Skin epidermis (tissue), 12 donors: ENCODE results near the gene OR2V1.
A peak's percentile ranks its signal among the peaks of the same experiment; 100 is the strongest.
"Not testable (repeated sequence)": the region's sequence is repeated elsewhere in the genome, so short reads cannot be mapped to it uniquely, and the experiment has no call there.

Experiments used
- H3K27ac ChIP-seq, 21 experiments: fragments of 200-600 bp; sonication (generic) in 11 of 21; one replicate each; pipeline ENCODE4 v1.5.0; 2020; ENCODE audit warnings: mild to moderate bottlenecking in 3 of 21, inconsistent platforms in 2 of 21, moderate library complexity in 2 of 21
- H3K4me3 ChIP-seq, 7 experiments: fragments of 200-600 bp; sonication (generic) in 2 of 7; one replicate each; pipeline ENCODE4 v1.5.0; 2020; ENCODE audit warnings: inconsistent platforms in 2 of 7, mild to moderate bottlenecking in 2 of 7, moderate library complexity in 1 of 7

The OR2V1 gene

DNA sequence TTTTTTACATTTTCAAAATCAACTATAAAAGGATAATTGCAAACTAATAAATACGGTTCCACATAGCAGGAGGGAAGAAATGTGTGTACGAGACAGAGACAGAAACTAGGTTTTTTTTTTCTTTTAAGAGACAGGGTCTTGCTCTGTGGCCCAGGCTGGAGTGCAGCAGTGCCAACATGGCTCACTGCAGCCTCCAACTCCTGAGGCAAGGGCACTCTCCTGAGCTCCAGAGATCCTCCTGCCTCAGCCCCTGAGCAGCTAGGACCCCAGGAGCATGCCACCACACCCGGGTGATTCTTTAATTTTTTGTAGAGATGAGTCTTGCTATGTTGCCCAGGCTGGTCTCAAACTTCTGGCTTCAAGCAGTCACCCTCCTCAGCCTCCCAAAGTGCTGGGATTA is 2.1 kb upstream of the OR2V1 start:
- no peak overlapping the region for H3K27ac ChIP-seq
- no peak overlapping the region for H3K4me3 ChIP-seq

DNA sequence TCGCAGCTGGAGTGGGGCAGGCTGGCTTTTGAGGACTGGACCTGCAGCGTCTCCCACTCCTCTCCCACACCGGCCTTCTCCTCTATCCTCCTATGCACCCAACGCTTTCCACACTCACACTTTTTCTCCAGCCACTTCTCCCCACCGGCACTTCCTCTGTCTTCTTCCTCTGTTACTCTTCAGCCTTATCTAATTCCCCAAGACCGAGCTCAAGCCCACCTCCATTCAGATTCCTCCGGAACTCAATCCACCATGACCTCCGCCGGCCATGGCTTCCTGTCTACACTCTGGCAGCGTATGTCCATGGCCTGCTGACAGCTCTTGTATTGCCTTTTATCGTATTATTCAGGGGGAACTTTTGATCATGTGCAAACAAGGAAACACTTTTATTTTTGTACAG is 545 bp upstream of the OR2V1 start:
- Histone ChIP-seq H3K4me3 (no peak overlapping the region), H3K27ac (no peak overlapping the region)

DNA sequence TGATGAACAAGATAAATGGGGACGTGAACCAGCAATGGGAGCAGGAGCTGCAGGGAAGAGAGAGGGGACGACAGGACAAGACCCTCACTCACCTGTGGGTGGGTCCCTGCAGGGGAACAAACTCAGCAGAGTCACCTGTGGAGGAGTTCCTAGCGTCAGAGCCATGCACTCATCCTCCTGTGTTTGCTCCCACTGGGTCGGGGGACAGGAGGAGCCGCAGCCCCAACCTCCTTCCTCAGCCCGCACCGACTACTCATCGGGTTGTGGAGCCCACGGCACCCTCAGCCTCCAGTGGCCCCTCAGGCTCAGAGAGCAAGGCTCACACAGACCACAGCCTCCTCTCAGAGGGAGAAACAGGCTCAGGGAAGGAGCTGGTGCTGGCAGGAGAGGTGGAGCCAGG is 888 bp downstream of the OR2V1 start:
- not testable (repeated sequence) for H3K27ac ChIP-seq, H3K4me3 ChIP-seq

DNA sequence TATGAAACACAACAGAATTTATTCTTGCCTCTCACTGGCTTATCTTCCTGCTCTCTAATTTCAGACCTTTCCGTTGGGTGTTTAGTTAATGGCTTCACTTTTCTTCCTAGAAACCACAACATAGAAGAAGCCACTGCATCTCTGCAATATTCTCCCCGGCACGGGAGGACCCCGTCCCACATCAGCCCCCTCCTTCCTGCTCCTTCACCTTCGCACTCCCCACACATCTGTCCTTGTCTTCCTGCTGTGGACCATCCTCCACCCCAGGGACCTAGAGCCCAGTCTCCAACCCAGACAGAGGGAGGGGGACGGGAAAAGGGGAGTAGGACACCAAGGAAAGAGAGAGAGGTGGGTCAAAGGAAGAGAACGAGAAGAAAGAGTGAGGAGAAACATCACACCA is 1.4 kb downstream of the OR2V1 start:
- no peak overlapping the region for H3K4me3 ChIP-seq
- no peak overlapping the region for H3K27ac ChIP-seq

DNA sequence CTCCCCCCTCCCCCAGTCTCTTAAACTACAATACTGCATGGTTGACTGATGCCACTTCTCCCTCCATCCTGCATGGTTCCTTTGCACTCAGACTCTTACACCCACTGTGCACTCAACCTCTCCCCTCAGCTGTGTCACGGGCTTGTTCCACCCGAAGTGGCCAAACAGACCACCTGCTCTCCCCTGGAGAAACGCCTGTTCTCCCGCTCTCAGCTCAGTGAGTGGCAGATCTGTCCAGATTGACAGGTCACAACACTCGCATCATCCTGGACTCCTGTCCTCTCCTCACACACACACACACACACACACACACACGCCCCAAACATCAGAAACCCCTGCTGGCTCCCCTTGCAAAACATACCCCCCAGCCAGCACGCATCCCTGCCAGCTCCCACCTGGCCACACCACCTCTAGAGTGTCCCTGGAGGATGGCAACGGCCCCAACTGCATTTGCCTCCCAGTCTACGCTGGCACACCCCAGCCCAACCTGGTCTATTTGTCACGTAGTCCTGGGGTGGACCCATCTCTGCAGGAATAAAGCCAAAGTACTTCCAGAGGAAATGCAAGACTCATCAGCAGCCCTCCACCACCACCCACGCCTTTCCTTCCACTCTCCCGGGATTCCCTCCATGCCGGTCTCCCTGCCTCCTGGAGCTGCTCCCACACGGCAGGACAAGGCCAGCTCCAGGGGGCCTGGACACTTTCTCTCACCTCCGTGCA is 2.9 kb downstream of the OR2V1 start:
- H3K4me3 ChIP-seq: no peak overlapping the region
- H3K27ac ChIP-seq: no peak overlapping the region

DNA sequence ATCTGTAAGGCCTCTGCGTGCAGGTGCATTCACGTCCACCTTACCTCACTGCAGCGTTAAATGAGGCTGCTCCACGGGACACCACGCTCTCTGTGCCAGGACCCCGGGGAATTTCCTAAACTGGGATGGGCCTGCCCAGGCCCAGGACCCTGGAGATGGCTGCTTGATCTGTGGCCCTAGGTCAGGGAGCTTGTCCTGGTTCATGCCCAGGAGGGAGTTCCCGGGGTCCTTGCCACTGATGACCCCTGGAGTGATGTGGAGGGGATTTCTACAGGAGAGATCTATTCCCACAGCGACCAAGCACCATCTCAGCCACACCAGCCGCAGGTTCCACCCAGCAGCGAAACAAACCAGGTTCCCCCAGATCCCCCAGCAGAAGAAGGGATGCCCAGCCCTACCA is 3.5 kb downstream of the OR2V1 start:
- no peak overlapping the region for H3K27ac ChIP-seq
- H3K4me3 ChIP-seq: no peak overlapping the region

DNA sequence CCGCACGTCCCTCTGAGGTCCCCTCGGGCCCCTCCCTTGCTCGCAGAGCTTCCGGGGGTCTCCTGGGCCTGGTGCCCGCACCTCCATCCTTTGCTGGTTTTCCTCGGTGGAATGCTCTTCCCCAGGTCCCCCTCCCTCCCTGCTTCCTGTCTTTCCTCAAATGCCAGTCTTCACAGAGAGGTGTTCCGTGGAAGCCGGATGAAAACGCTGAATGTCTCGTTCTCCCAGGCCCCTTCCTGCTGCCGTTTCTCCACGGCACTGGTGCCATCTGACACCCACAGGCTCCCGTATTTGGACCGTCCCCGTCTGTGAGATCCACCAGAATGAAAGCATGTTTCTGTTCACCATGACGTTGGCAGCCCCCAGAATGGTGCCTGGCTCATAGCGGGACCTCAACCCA is 4.1 kb downstream of the OR2V1 start:
- H3K4me3 ChIP-seq: no peak overlapping the region
- no peak overlapping the region for H3K27ac ChIP-seq

DNA sequence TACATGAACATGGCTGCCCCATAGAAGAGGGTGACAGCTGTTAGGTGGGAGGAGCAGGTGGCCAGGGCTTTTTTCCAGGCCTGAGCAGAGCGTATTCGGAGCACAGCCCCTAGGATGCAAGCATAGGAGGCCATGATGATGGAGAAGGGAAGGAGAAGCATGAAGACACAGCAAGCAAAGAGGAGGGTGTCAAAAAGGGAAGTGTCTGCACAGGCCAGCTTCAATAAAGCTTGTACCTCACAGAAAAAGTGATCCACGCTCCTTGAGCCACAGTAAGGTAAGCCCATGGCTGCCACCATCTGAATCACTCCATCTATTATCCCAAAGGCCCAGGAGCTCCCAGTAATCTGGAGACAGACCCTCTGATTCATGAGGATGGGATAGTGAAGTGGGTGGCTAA is 6.4 kb downstream of the OR2V1 start:
- H3K4me3 ChIP-seq: no peak overlapping the region
- H3K27ac ChIP-seq: no peak overlapping the region

DNA sequence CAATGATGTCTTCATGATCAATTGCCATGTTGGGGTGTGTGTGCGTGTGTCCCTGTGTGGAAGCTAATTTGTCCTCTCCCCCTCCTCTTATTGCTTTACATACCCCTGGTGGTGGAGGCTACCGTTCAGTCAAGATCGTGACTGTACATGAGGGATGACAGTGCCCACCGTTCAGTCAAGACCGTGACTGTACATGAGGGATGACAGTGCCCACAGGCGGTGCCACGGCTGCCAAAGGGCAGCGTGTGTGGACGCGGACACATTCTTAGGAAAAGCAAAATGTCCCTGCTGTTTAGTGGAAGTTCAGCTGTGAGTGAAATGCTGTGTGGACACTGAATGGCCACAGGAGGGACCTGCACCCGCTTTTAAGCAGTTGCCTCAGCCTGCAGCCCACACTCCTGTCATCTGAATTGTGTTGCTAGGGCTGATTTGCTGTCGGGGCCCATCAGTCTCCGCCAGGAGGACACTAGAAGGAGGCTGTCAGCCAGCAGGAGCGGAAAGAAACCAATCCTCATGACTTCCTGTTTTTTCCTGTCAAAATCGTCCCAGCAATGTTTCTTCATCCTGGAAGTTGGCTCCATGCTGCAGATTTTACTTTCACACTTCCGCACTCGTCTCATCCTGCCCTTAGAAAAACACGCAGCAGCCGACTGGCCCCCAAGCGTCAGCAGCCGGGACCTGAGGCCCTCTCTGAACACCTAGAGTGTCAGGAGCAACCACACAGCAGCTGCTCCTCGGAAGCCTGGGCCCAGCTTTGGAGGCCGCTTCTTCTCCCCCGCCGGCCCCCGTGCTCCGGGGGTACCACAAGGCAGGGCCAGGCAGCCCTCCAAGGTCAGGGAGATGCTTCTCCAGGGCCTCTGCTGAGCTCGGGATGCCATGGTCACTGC is 9.1 kb downstream of the OR2V1 start:
- no peak overlapping the region for H3K27ac ChIP-seq

DNA sequence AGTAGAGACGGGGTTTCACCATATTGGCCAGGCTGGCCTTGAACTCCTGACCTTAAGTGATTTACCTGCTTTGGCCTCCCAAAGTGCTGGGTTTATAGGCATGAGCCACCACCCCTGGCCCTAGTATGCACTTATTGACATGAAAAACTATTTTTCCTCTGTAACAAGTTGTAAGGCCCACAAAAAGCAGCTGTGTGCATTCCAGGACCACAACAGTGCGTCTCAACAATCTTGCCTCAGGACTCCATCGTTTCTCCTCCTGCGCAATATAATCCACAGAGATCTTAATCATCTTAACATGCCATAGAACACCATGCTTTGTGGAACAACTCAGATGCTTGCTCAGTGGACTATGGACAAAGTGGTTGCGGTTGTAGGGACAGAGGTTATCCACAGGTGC is 10.2 kb downstream of the OR2V1 start:
- Histone ChIP-seq H3K4me3 (no peak overlapping the region), H3K27ac (no peak overlapping the region)

More for the DNA sequence above, 9.1 kb downstream of the OR2V1 start:
- H3K4me3 ChIP-seq: no peak overlapping the region

DNA sequence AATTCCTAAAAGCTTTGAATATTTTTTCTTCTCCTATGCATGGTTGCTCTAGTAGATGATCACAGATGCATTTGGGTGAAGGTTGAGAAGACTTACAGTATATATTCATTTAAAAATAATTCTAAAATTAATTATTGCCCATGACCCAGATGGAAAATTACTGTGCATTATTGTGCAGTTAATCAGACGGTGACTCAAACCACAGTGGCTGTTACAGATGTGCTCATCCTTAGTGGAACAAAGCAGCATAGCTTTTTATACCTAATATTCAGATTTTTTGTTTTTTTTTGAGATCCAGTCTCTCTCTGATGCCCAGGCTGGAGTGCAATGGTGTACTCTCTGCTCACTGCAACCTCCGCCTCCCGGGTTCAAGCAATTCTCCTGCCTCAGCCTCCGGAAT is 10.7 kb downstream of the OR2V1 start:
- no peak overlapping the region for H3K4me3 ChIP-seq

DNA sequence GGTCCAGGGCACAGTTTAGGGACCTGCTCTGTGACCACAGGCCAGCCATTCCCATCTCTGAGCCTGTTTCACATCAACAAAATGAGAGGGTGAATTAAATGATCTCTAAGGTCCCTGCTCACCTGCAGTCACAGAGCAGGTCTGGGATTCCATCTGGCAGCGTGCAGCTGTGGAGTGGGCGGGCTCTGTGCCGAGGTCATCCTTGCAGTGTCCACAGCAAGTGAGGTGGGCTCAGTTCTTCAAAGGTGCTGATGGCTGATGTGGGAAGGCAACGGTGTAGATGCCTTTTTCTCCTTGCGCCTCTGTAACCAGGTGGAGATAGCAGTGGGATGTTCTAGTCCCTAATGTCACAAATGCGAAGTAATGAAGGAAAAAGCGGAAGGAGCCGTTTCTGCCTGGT is 11.9 kb downstream of the OR2V1 start:
- H3K4me3 ChIP-seq: no peak overlapping the region

More for the DNA sequence above, 10.7 kb downstream of the OR2V1 start:
- no peak overlapping the region for H3K27ac ChIP-seq

DNA sequence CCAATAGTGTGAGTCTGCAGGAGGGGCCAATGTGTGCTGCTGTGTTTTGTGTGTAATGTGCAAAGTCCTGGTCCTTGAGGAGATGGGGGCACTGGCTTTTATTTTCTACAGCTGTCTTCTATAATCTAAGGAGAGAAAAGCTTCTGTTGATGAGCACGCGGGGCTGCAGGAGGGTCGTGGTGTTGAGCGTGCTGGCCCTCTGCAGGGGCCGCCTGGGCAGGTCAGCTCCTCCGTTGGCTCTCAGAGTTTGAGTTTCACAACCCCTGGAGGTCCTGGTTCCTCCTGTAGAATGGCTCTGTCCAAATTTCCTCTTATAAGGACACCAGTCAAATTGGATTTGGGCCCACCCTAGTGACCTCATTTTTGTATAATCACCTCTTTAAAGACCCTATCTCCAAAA is 12.6 kb downstream of the OR2V1 start:
- Histone ChIP-seq H3K4me3 (no peak overlapping the region), H3K27ac (no peak overlapping the region)

More for the DNA sequence above, 11.9 kb downstream of the OR2V1 start:
- no peak overlapping the region for H3K27ac ChIP-seq

DNA sequence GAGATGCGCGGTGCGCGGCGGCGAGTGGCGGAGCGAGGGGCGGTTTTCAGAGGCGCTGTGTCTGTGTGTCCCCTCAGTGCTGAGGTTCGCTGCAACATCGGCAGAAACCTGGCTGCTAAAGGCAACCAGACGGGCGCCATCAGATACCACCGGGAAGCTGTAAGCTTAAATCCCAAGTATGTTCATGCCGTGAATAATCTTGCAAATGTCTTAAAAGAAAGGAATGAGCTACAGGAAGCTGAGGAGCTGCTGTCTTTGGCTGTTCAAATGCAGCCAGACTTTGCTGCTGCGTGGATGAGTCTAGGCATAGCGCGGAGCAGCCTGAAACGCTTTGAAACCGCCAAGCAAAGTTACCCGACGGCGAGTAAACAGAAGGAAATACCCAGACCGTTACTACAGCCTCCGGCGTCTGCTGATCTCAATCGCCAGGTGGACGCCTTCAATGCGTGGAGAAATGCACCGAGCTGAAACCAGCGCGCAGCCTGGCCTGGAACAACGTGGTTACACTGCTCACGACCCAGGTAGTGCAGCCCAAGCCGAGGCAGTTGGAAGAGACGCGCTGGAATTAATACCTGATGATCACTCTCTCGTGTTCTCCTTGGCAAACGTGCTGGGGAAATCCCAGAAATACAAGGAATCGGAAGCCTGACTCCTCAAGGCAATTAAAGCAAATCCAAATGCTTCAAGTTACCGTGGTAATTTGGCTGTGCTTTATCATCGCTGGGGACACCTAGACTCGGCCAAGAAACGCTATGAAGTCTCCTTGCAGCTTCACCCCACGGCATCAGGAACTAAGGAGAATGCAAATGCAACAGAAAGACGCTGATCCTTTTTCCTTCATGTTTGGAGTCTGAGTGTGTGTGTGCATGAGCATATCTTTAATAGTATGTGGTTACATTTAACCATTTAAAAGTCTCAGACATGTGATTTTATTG is 15.9 kb downstream of the OR2V1 start:
- Histone ChIP-seq H3K4me3 (peak overlapping the region in 2 of 7 experiments; percentile 1 to 11), H3K27ac (peak overlapping the region in 2 of 21 experiments; percentile 7 to 31)

DNA sequence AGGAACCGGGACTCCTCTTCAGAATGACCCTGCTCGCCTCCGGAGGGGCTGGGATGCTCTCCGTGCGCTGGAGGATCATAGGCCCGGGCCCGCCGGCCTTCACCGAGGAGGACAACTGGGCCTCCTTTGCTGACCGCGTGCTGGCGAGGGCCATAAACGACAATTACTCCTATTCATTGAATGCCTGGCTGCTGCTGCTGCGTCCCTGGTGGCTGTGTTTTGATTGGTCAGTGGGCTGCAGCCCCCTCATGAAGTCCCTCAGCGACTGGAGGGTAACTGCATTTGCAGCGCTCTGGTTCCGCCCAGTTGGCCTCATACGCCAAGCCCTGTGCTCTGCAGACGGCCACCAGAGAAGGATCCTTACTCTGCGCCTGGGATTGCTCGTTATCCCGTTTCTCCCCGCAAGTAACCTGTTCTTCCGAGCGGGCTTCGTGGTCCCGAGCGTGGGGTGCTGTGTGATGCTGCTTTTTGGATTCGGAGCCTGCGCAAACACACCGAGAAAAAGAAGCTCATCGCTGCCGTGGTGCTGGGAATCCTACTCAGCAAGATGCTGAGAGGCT is 16.6 kb downstream of the OR2V1 start:
- H3K27ac ChIP-seq: peak overlapping the region in 2 of 21 experiments; percentile 7 to 31

DNA sequence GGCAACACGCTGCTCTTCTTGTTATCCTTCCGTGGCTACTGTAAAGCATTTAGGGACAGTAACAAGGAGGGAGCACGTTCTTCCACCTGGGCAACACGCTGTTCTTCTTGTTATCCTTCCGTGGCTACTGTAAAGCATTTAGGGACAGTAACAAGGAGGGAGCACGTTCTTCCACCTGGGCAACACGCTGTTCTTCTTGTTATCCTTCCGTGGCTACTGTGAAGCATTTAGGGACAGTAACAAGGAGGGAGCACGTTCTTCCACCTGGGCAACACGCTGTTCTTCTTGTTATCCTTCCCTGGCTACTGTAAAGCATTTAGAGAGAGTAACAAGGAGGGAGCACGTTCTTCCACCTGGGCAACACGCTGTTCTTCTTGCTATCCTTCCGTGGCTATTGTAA is 17.4 kb downstream of the OR2V1 start:
- not testable (repeated sequence) for H3K27ac ChIP-seq, H3K4me3 ChIP-seq

More for the DNA sequence above, 16.6 kb downstream of the OR2V1 start:
- H3K4me3 ChIP-seq: peak overlapping the region in 1 of 7 experiments; percentile 1

DNA sequence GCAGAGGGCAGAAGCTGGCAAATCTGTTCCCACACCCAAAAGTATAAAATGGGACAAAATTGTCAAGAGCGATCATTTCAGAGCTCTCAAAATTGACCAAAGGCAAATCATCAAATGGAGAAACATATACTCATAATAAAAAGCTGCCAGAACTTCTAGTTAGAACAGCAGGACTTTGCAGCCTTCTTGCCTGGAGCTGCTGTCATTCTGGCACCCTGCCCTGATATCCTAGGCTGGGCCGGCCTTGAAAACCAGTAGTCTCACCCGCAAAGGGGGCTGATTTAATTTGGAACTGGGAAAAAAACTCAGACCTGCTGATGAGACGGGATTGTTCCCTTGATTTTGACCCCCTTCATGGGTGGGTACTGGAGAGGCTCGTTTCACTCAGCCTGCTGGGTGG is 18.5 kb downstream of the OR2V1 start:
- Histone ChIP-seq H3K27ac (no peak overlapping the region), H3K4me3 (no peak overlapping the region)

DNA sequence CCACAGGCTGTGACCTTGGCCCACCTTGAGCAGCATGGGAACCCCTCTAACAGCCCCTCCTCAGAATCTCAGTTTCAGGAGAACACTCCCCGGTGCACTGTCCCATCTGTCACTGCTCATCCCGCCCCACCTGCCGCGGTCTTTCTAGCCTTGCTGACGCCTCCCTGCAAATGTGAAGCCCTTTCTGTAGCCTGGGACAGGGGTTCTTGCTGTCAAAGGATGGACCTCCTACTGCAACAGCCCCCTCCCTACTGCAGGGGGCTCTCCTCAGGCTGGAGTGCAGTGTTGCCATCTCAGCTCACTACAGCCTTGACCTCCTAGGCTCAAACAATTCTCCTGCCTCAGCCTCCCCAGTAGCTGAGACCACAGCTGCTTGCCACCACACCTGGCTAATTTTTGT is 20.0 kb downstream of the OR2V1 start:
- H3K4me3 ChIP-seq: no peak overlapping the region
- no peak overlapping the region for H3K27ac ChIP-seq

DNA sequence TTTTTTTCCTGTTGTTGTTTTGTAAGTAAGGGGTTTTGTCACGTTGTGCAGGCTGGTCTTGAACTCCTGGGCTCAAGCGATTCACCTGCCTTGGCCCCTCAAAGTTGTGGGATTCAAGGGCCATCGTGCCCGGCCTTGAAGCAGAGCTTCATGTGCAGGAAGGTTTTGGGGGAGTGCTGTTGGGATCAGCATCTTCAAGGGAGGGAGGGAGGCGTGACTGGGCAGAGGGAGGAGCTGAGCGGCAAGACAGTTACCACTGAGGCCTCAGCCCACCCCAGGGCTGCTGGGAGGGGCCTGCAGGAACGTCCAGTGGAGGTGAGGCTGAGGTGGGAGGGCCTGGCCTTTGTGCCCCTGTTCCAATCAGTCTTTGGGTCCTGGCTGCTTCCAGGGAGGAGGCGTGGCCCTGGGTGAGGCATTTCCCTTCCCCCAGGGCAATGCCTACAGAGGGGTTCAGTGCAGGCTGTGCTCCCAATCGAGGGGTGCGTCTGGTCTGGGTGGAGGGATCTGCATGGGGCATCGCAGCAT is 21.4 kb downstream of the OR2V1 start:
- Histone ChIP-seq H3K27ac (no peak overlapping the region), H3K4me3 (no peak overlapping the region)
